T-helper 22 cell (primary cell): ENCODE data around the gene CHMP5.
A peak's percentile ranks its signal among the peaks of the same experiment; 100 is the strongest.

Source experiments
- DNase-seq: peaks from one replicate; pipeline ENCODE4 v3.0.0-alpha.2; 2020; ENCODE audit warnings: low read depth

The CHMP5 gene

GRCh38 chr9:33264473-33265177 lies at the start of gene CHMP5, which contains the start of gene BAG1:
Gene CHMP5, plus strand, starts transcription at chr9:33265049. Its CDS starts 30 bp downstream, at chr9:33265079.
Gene BAG1, minus strand, starts transcription at chr9:33264708.
- DNase-seq = peak; percentile 98

- DNase-seq = no peak
Observed at GRCh38 chr9:33220681-33221567, 43.9 kb upstream of the CHMP5 start.

GRCh38 chr9:33221568-33221884 lies 43.3 kb upstream of the CHMP5 start:
- DNase-seq = no peak

GRCh38 chr9:33222031-33222430 lies 42.8 kb upstream of the CHMP5 start:
- no peak for DNase-seq

- DNase-seq = no peak
Observed at GRCh38 chr9:33223696-33224095, 41.2 kb upstream of the CHMP5 start.

- peak; percentile 21 for DNase-seq
Observed at GRCh38 chr9:33225319-33226147, 39.3 kb upstream of the CHMP5 start.

- DNase-seq = no peak
Observed at GRCh38 chr9:33227008-33227398, 37.8 kb upstream of the CHMP5 start.

- no peak for DNase-seq
Observed at GRCh38 chr9:33227741-33228140, 37.1 kb upstream of the CHMP5 start.

- no peak for DNase-seq
Observed at GRCh38 chr9:33228606-33229005, 36.2 kb upstream of the CHMP5 start.

- no peak for DNase-seq
Observed at GRCh38 chr9:33229359-33230114, 35.3 kb upstream of the CHMP5 start.

GRCh38 chr9:33230756-33231622 lies 33.9 kb upstream of the CHMP5 start:
- DNase-seq = no peak

- DNase-seq = no peak
Observed at GRCh38 chr9:33231623-33231942, 33.3 kb upstream of the CHMP5 start.

- no peak for DNase-seq
Observed at GRCh38 chr9:33232815-33233214, 32.0 kb upstream of the CHMP5 start.

- no peak for DNase-seq
Observed at GRCh38 chr9:33233626-33234342, 31.1 kb upstream of the CHMP5 start.

- DNase-seq = no peak
Observed at GRCh38 chr9:33234511-33235467, 30.1 kb upstream of the CHMP5 start.

GRCh38 chr9:33236571-33236970 lies 28.3 kb upstream of the CHMP5 start:
- DNase-seq = no peak

GRCh38 chr9:33239921-33240320 lies 24.9 kb upstream of the CHMP5 start, which contains the start of gene SPINK4:
Gene SPINK4, plus strand, starts transcription at chr9:33240167. Its CDS starts 42 bp downstream, at chr9:33240209.
- no peak for DNase-seq

GRCh38 chr9:33241298-33241697 lies 23.6 kb upstream of the CHMP5 start:
- DNase-seq = no peak

- DNase-seq = no peak
Observed at GRCh38 chr9:33242609-33243134, 22.2 kb upstream of the CHMP5 start.
